Neuronal stem cell (in vitro differentiated cells): ENCODE measurements around the gene ABLIM1.

Experiments used
- DNase-seq: peaks from one replicate; pipeline ENCODE4 v3.0.0-alpha.2; 2013; ENCODE audit warnings: low spot score
- H2AFZ ChIP-seq: one replicate; pipeline ENCODE4 v1.6.1; 2013; ENCODE audit warnings: mild to moderate bottlenecking, low read length, inconsistent platforms
- H2AK5ac ChIP-seq: 2 replicates; pipeline ENCODE4 v1.6.1; 2013; ENCODE audit warnings: low read depth, mild to moderate bottlenecking, inconsistent platforms, low read length, moderate library complexity, mixed read lengths
- H2BK120ac ChIP-seq: 2 replicates; pipeline ENCODE4 v1.6.1; 2013; ENCODE audit warnings: low read depth, mild to moderate bottlenecking, inconsistent platforms, low read length, moderate library complexity, mixed read lengths
- H2BK12ac ChIP-seq: one replicate; pipeline ENCODE4 v1.6.1; 2013; ENCODE audit warnings: low read length, inconsistent platforms
- H2BK15ac ChIP-seq: 2 replicates; pipeline ENCODE4 v1.6.1; 2013; ENCODE audit warnings: mild to moderate bottlenecking, low read length, inconsistent platforms, mixed read lengths
- H2BK5ac ChIP-seq: one replicate; pipeline ENCODE4 v1.6.1; 2013; ENCODE audit warnings: inconsistent platforms, mild to moderate bottlenecking, low read length, moderate library complexity
- H3K14ac ChIP-seq: one replicate; pipeline ENCODE4 v1.6.1; 2013; ENCODE audit warnings: low read length, inconsistent platforms
- H3K18ac ChIP-seq: 2 replicates; pipeline ENCODE4 v1.6.1; 2013; ENCODE audit warnings: low read length, inconsistent platforms
- H3K23ac ChIP-seq: 2 replicates; pipeline ENCODE4 v1.6.1; 2013; ENCODE audit warnings: low read depth, mild to moderate bottlenecking, mixed read lengths, low read length, inconsistent platforms; ENCODE audit not compliant: poor library complexity
- H3K27ac ChIP-seq: replicated peaks from 3 replicates; pipeline ENCODE4 v1.5.1; 2013; ENCODE audit warnings: low read length, inconsistent platforms
- H3K27me3 ChIP-seq, 3 experiments: 2 replicates each; pipeline ENCODE4 v1.6.1; 2013; ENCODE audit warnings: low read length in 3 of 3, mild to moderate bottlenecking in 2 of 3, inconsistent platforms in 1 of 3, low read depth in 1 of 3, mixed read lengths in 1 of 3, moderate library complexity in 1 of 3; ENCODE audit not compliant: control insufficient read depth in 3 of 3, insufficient read depth in 3 of 3
- H3K36me3 ChIP-seq, 2 donors: replicated peaks in 1 of 2; 2 replicates each; pipeline ENCODE4 v1.6.1; 2013; ENCODE audit warnings: low read length in 2 of 2; ENCODE audit not compliant: control insufficient read depth in 2 of 2, insufficient read depth in 2 of 2
- H3K4ac ChIP-seq: 2 replicates; pipeline ENCODE4 v1.6.1; 2013; ENCODE audit warnings: inconsistent platforms, mild to moderate bottlenecking, low read length, moderate library complexity
- H3K4me1 ChIP-seq, 2 donors: 1 replicate in 1 of 2; 2 replicates in 1 of 2; pipeline ENCODE4 v1.6.1; 2013; ENCODE audit warnings: low read length in 2 of 2, low read depth in 1 of 2; ENCODE audit not compliant: control insufficient read depth in 2 of 2, insufficient read depth in 1 of 2
- H3K4me2 ChIP-seq: one replicate; pipeline ENCODE4 v1.6.1; 2013; ENCODE audit warnings: mild to moderate bottlenecking, low read length, inconsistent platforms; ENCODE audit not compliant: insufficient read depth, poor library complexity, severe bottlenecking
- H3K4me3 ChIP-seq, 2 donors: 2 replicates each; pipeline ENCODE4 v1.5.1; 2013; ENCODE audit warnings: low read length in 2 of 2, mild to moderate bottlenecking in 2 of 2, inconsistent platforms in 1 of 2, moderate library complexity in 1 of 2
- H3K79me1 ChIP-seq: one replicate; pipeline ENCODE4 v1.6.1; 2013; ENCODE audit warnings: low read depth, mild to moderate bottlenecking, inconsistent platforms, low read length, moderate library complexity
- H3K9ac ChIP-seq: one replicate; pipeline ENCODE4 v1.6.1; 2013; ENCODE audit warnings: mild to moderate bottlenecking, low read depth, low read length, inconsistent platforms; ENCODE audit not compliant: poor library complexity
- H3K9me3 ChIP-seq, 2 donors: replicated peaks in 1 of 2; 2 replicates each; pipeline versions ENCODE3 to v1.6.1; 2013; ENCODE audit warnings: low read length in 2 of 2, mild to moderate bottlenecking in 2 of 2, inconsistent platforms in 1 of 2, low read depth in 1 of 2, mixed read lengths in 1 of 2, moderate library complexity in 1 of 2; ENCODE audit not compliant: control insufficient read depth in 2 of 2, insufficient read depth in 1 of 2
- H4K8ac ChIP-seq: one replicate; pipeline ENCODE4 v1.6.1; 2013; ENCODE audit warnings: low read depth, mild to moderate bottlenecking, inconsistent platforms, low read length, moderate library complexity
- H4K91ac ChIP-seq: one replicate; pipeline ENCODE4 v1.6.1; 2013; ENCODE audit warnings: low read length, low read depth, mild to moderate bottlenecking, inconsistent platforms; ENCODE audit not compliant: poor library complexity
- WGBS, 2 donors: extraction: QIAGEN DNeasy Blood & Tissue Kit; methylation state at CpG; one replicate each; pipeline ENCODE4 v1.1.7; 2013; ENCODE audit warnings: missing lambda C conversion rate in 2 of 2, mixed read lengths in 1 of 2; ENCODE audit not compliant: insufficient read length in 2 of 2, insufficient replicate concordance in 1 of 2; ENCODE audit errors: extremely low coverage in 2 of 2; 5-methylcytosine and 5-hydroxymethylcytosine counted together

Gene ABLIM1

GRCh38 chr10:114402871-114403540 lies 255.1 kb downstream of the ABLIM1 start:
- H3K36me3 ChIP-seq, result no peaks in the 10 kb centered on the region
- H3K4me2 ChIP-seq, result peak overlapping the region; percentile 97
- no peak overlapping the region for H2AK5ac ChIP-seq
- no peak overlapping the region for H3K9ac ChIP-seq
- H2BK120ac ChIP-seq, result no peak overlapping the region
- no peak overlapping the region for H3K27ac ChIP-seq
- H3K27me3 ChIP-seq, result peaks cover 10 to 77% (median 30%) of the 10 kb centered on the region in 3 experiments
- H3K14ac ChIP-seq, result no peak overlapping the region
- H3K9me3 ChIP-seq, result no peaks in the 10 kb centered on the region
- peaks cover 5 to 12% of the 10 kb centered on the region in 2 donors for H3K4me1 ChIP-seq
- no peak overlapping the region for H3K23ac ChIP-seq
- DNase-seq, result no peak
- H2AFZ ChIP-seq, result peak overlapping the region; percentile 91
- no peak overlapping the region for H4K91ac ChIP-seq
- no peak overlapping the region for H2BK15ac ChIP-seq
- no peak overlapping the region for H2BK12ac ChIP-seq
- H3K79me1 ChIP-seq, result no peaks in the 10 kb centered on the region
- no CpG with 5 or more reads among the region's 17 CpGs for WGBS, 2 donors
- H2BK5ac ChIP-seq, result peak overlapping the region; percentile 47
- H3K4ac ChIP-seq, result no peak overlapping the region
- H4K8ac ChIP-seq, result no peak overlapping the region
- H3K4me3 ChIP-seq, result peak overlapping the region; percentile 37 to 89
- H3K18ac ChIP-seq, result peak overlapping the region; percentile 92

GRCh38 chr10:114402233-114402632 lies 255.8 kb downstream of the ABLIM1 start:
- Histone ChIP-seq H3K4me2 (no peak overlapping the region), H4K8ac (no peak overlapping the region), H3K9me3 (no peaks in the 10 kb centered on the region), H3K4me1 (peaks cover 7 to 12% of the 10 kb centered on the region in 2 donors), H4K91ac (no peak overlapping the region), H3K79me1 (no peaks in the 10 kb centered on the region), H2AK5ac (no peak overlapping the region), H2AFZ (no peak overlapping the region), H3K18ac (no peak overlapping the region), H3K14ac (no peak overlapping the region), H3K23ac (no peak overlapping the region), H3K4me3 (no peak overlapping the region), H3K4ac (no peak overlapping the region), H3K27me3 (peaks cover 10 to 75% (median 30%) of the 10 kb centered on the region in 3 experiments), H3K27ac (no peak overlapping the region), H3K36me3 (no peaks in the 10 kb centered on the region), H3K9ac (no peak overlapping the region), H2BK120ac (no peak overlapping the region), H2BK12ac (no peak overlapping the region), H2BK5ac (no peak overlapping the region), H2BK15ac (no peak overlapping the region)
- no CpG with 5 or more reads among the region's 2 CpGs for WGBS, 2 donors
- no peak for DNase-seq

DNA sequence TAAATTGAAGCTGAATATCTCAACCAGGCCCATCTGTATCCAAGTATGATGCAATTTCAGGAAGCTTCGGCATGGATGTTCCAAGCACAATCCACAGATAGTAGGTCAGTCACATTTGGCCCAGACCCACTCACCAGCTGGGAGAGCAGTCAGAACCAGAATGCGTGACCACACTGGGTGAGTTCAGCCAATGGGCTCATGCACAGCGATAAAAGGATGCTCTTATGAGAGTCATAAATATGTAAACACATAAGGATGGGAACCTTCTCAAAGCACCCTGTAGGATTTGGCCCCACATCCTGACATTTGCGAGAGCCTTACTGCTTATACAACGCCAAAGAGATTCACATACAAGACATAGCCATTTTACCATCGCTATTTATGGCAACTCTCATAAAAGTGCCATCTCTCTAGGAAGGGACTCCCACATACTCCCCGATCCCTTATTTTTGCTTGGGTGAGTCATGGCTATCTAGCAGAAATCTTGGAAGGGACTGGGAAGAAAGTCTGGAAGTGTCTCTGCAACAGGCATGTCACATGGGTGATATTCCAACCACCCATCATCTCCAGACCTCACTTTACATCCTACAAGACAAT lies 256.8 kb downstream of the ABLIM1 start:
- Histone ChIP-seq H3K27me3 (peaks cover 10 to 71% (median 30%) of the 10 kb centered on the region in 3 experiments), H3K27ac (no peak overlapping the region)

DNA sequence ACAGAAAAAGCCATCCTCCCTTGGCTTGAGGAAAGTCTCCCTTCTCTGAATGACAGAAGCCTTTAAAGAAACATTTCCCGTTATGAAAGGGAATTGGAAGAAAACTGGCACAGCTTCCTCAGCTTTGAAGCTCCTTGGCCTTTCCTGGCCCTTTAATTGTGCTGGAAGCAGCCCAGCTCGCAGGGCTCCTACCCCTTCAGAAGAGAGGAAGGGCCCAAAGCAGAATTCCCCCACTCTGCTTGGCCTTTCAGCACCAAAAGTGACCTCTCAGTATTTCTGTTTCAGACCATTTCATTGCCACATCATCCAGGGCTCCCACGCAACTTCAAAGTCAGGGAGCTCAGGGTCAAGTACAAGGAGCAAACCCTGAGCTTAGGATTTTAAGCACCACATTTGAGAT lies 258.0 kb downstream of the ABLIM1 start:
- WGBS, 2 donors, result no CpG with 5 or more reads among the region's 3 CpGs
- H3K9me3 ChIP-seq, result no peaks in the 10 kb centered on the region
- no peak overlapping the region for H2AFZ ChIP-seq
- no peak overlapping the region for H4K91ac ChIP-seq
- H3K27me3 ChIP-seq, result peaks cover 9 to 59% (median 25%) of the 10 kb centered on the region in 3 experiments
- H2BK120ac ChIP-seq, result no peak overlapping the region
- no peaks in the 10 kb centered on the region for H3K79me1 ChIP-seq
- H3K36me3 ChIP-seq, result no peaks in the 10 kb centered on the region
- H2BK5ac ChIP-seq, result no peak overlapping the region
- no peak overlapping the region for H3K14ac ChIP-seq
- H2BK15ac ChIP-seq, result no peak overlapping the region
- H2BK12ac ChIP-seq, result no peak overlapping the region
- H4K8ac ChIP-seq, result no peak overlapping the region
- peaks cover 7 to 12% of the 10 kb centered on the region in 2 donors for H3K4me1 ChIP-seq
- no peak overlapping the region for H3K23ac ChIP-seq
- DNase-seq, result no peak
- no peak overlapping the region for H2AK5ac ChIP-seq
- H3K4me2 ChIP-seq, result no peak overlapping the region
- H3K4me3 ChIP-seq, result no peak overlapping the region
- H3K27ac ChIP-seq, result no peak overlapping the region
- H3K9ac ChIP-seq, result no peak overlapping the region
- no peak overlapping the region for H3K18ac ChIP-seq
- no peak overlapping the region for H3K4ac ChIP-seq

More for the DNA sequence above, 256.8 kb downstream of the ABLIM1 start:
- Histone ChIP-seq H4K8ac (no peak overlapping the region), H2BK5ac (no peak overlapping the region), H3K18ac (no peak overlapping the region), H2BK15ac (no peak overlapping the region), H2BK12ac (no peak overlapping the region), H3K79me1 (no peaks in the 10 kb centered on the region), H3K4me3 (no peak overlapping the region), H3K36me3 (no peaks in the 10 kb centered on the region), H3K9ac (no peak overlapping the region), H3K4me1 (peaks cover 7 to 12% of the 10 kb centered on the region in 2 donors), H3K23ac (no peak overlapping the region), H3K4me2 (no peak overlapping the region), H3K4ac (no peak overlapping the region), H3K9me3 (no peaks in the 10 kb centered on the region), H2BK120ac (no peak overlapping the region), H3K14ac (no peak overlapping the region), H4K91ac (no peak overlapping the region), H2AK5ac (no peak overlapping the region), H2AFZ (no peak overlapping the region)
- WGBS, 2 donors, result no CpG with 5 or more reads among the region's 7 CpGs
- no peak for DNase-seq
